SK-N-SH (cell line): ENCODE measurements around the gene INPP5A.

Experiments
- CTCF ChIP-seq: fragments of 200-600 bp; sonication (generic); IDR thresholded peaks from 2 replicates; pipeline ENCODE4 v1.6.1; 2017; ENCODE audit warnings: antibody characterized with exemption, mild to moderate bottlenecking, moderate library complexity
- EP300 ChIP-seq, 2 experiments: IDR thresholded peaks; 2 replicates each; pipeline versions ENCODE4 v1.4.0 to v1.6.1; 2012; ENCODE audit warnings: borderline replicate concordance in 1 of 2, low read depth in 1 of 2, low read length in 1 of 2
- FOXJ3 ChIP-seq: sonication (generic); formaldehyde crosslinking; IDR thresholded peaks from 2 replicates; pipeline ENCODE4 v1.5.1; 2020; ENCODE audit warnings: mild to moderate bottlenecking, missing genetic modification reagents
- GABPA ChIP-seq: IDR thresholded peaks from 2 replicates; pipeline ENCODE4 v1.4.0; 2012; ENCODE audit warnings: low read depth, mild to moderate bottlenecking
- JUND ChIP-seq: IDR thresholded peaks from 2 replicates; pipeline ENCODE4 v1.4.0; 2012
- NRF1 ChIP-seq: IDR thresholded peaks from 2 replicates; pipeline ENCODE4 v1.6.1; 2012; ENCODE audit warnings: low read depth, mild to moderate bottlenecking, low read length
- POLR2AphosphoS5 ChIP-seq: IDR thresholded peaks from 2 replicates; pipeline ENCODE4 v1.6.1; 2012; ENCODE audit warnings: low read depth, low read length
- RAD21 ChIP-seq: IDR thresholded peaks from 2 replicates; pipeline ENCODE4 v1.6.1; 2012; ENCODE audit warnings: mild to moderate bottlenecking, low read length
- RCOR1 ChIP-seq: fragments of 150-350 bp; IDR thresholded peaks from 2 replicates; pipeline ENCODE4 v1.6.1; 2017; ENCODE audit warnings: antibody characterized with exemption, low read length
- RFX5 ChIP-seq: IDR thresholded peaks from 2 replicates; pipeline ENCODE4 v1.6.1; 2012; ENCODE audit warnings: mild to moderate bottlenecking, improper control_type of control experiment, low read length
- SMC3 ChIP-seq: IDR thresholded peaks from 2 replicates; pipeline ENCODE4 v1.6.1; 2012; ENCODE audit warnings: low read depth, low read length, improper control_type of control experiment
- TAF1 ChIP-seq: IDR thresholded peaks from 2 replicates; pipeline ENCODE4 v1.6.1; 2012; ENCODE audit warnings: low read depth, mild to moderate bottlenecking, low read length, moderate library complexity, borderline replicate concordance
- USF1 ChIP-seq: IDR thresholded peaks from 2 replicates; pipeline ENCODE4 v1.4.0; 2012; ENCODE audit warnings: low read depth, borderline replicate concordance
- TF ChIP-seq, protein P1 (sequence below): IDR thresholded peaks from 2 replicates; pipeline ENCODE4 v1.4.0; 2012; ENCODE audit warnings: low read depth

DNA sequence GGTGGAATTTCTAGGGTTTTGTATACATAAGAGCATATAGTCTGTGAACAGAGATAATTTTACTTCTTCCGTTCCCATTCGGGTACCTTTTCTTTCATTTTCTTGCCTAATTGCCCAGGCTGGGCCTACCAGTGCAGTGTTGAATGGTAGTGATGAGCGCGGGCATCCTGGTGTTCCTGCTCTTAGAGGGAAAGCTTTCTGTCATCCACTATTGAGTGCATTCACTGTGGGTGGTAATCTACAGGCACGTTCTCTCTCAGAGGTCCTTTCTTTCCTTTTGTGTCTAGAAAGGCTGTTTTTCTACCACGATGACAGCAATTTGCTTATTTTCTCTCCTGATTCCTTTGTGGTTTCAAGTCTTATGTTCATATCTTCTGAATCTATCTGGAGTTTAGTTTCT, 65.0 kb downstream of the INPP5A start:
- TF ChIP-seq SMC3 (no peak), GABPA (no peak), CTCF (no peak), EP300 (IDR thresholded peaks at IDR 0.05; ENCODE audit: borderline replicate concordance in 1 of 2, low read depth in 1 of 2, low read length in 1 of 2) (no peak), POLR2AphosphoS5 (no peak), RCOR1 (no peak), NRF1 (no peak), FOXJ3 (CRISPR knock-in tag) (no peak), JUND (no peak), USF1 (no peak), TAF1 (no peak), RFX5 (no peak), RAD21 (no peak)
- TF ChIP-seq, protein P1, sequence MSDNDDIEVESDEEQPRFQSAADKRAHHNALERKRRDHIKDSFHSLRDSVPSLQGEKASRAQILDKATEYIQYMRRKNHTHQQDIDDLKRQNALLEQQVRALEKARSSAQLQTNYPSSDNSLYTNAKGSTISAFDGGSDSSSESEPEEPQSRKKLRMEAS = no peak
